CD4-positive, alpha-beta T cell (primary cell): ENCODE results near the gene OTOA. TPM values are rescaled to one million over a fixed set of nuclear protein-coding genes. Genes with fewer than 3 reads are reported as not detected.

ENCODE experiments used
- ATAC-seq: fragments of 200-7000 bp; cut with Tn5 transposase; one replicate; pipeline ENCODE4 v1.10.0; 2022; ENCODE audit warnings: mild to moderate bottlenecking; ENCODE audit not compliant: poor library complexity
- CTCF ChIA-PET: fragments of 350-600 bp; sonication (Branson Sonifier 250); formaldehyde crosslinking; loops from one replicate; lab custom pipeline; 2021; ENCODE audit warnings: antibody characterized with exemption, inconsistent platforms; lab: Charles Lee
- POLR2A ChIA-PET: fragments of 350-600 bp; sonication (Branson Sonifier 250); formaldehyde crosslinking; loops from one replicate; lab custom pipeline; 2021; ENCODE audit warnings: antibody characterized with exemption, inconsistent platforms; lab: Charles Lee
- DNase-seq, 14 experiments: peaks; one replicate each; pipeline ENCODE4 v3.0.0-alpha.2; 2013 to 2020; ENCODE audit warnings: mixed read lengths in 2 of 14
- H3K27ac ChIP-seq, 2 donors: one replicate each; pipeline versions ENCODE4 v1.5.1 to v1.7.0; 2013; ENCODE audit warnings: low read length in 2 of 2, low read depth in 1 of 2, mild to moderate bottlenecking in 1 of 2
- H3K27me3 ChIP-seq, 2 experiments: 1 replicate in 1 of 2; 2 replicates in 1 of 2; pipeline versions ENCODE4 v1.6.1 to v1.7.0; 2013; ENCODE audit warnings: low read length in 2 of 2, control low read depth in 1 of 2, mild to moderate bottlenecking in 1 of 2, moderate library complexity in 1 of 2; ENCODE audit not compliant: insufficient read depth in 2 of 2, control insufficient read depth in 1 of 2
- H3K36me3 ChIP-seq: one replicate; pipeline ENCODE4 v1.6.1; 2013; ENCODE audit warnings: low read length, control low read depth; ENCODE audit not compliant: insufficient read depth
- H3K4me1 ChIP-seq: one replicate; pipeline ENCODE4 v1.6.1; 2013; ENCODE audit warnings: low read length, control low read depth; ENCODE audit not compliant: insufficient read depth
- H3K4me3 ChIP-seq: one replicate; pipeline ENCODE4 v1.5.1; 2013; ENCODE audit warnings: mild to moderate bottlenecking, low read length, moderate library complexity
- H3K9me3 ChIP-seq, 2 experiments: 1 replicate in 1 of 2; 2 replicates in 1 of 2; pipeline versions ENCODE4 v1.6.1 to v1.7.0; 2013; ENCODE audit warnings: low read length in 2 of 2, mild to moderate bottlenecking in 2 of 2, control low read depth in 1 of 2, moderate library complexity in 1 of 2; ENCODE audit not compliant: control insufficient read depth in 1 of 2, insufficient read depth in 1 of 2
- H3K27ac Mint-ChIP-seq: one replicate; pipeline ENCODE4 v1.8.0; 2020; ENCODE audit warnings: mixed read lengths
- H3K27me3 Mint-ChIP-seq: one replicate; pipeline ENCODE4 v1.8.0; 2021; ENCODE audit warnings: mixed read lengths
- H3K36me3 Mint-ChIP-seq: one replicate; pipeline ENCODE4 v1.8.0; 2021; ENCODE audit warnings: low read depth, mixed read lengths
- H3K4me1 Mint-ChIP-seq: one replicate; pipeline ENCODE4 v1.8.0; 2021; ENCODE audit warnings: low read depth, mixed read lengths
- H3K4me3 Mint-ChIP-seq: one replicate; pipeline ENCODE4 v1.8.0; 2020; ENCODE audit warnings: mild to moderate bottlenecking, mixed read lengths
- H3K9me3 Mint-ChIP-seq: one replicate; pipeline ENCODE4 v1.8.0; 2020; ENCODE audit warnings: mixed read lengths
- CTCF ChIP-seq: fragments of 200-600 bp; IDR thresholded peaks from one replicate; pipeline ENCODE4 v1.8.0; 2022; ENCODE audit warnings: antibody characterized with exemption, mild to moderate bottlenecking
- intact Hi-C, 2 experiments: fragments of 100-400 bp; cut with DNase I in 1 of 2; cut with micrococcal nuclease in 1 of 2; formaldehyde crosslinking; loops; one replicate each; pipeline versions ENCODE4 v1.15.1 to v1.9.0; 2023 to 2025; cut with DNase I, micrococcal nuclease
- total RNA-seq, 174 experiments: library from RNA in 2 of 174; stranded (reverse) in 2 of 174; gene quantifications; one replicate each; pipeline ENCODE4 v1.2.3 and lab custom pipeline; 2021 to 2026

Gene OTOA
- total RNA-seq, 2 experiments from 2014 or later, result 0.19 TPM; not detected in 1

- Histone ChIP-seq H3K36me3 (peaks cover 17% of the 10 kb centered on the region), H3K9me3 (no peaks in the 10 kb centered on the region), H3K4me3 (no peak overlapping the region), H3K27ac (no peak overlapping the region), H3K27me3 (no peaks in the 10 kb centered on the region), H3K4me1 (peaks cover 26% of the 10 kb centered on the region)
- Mint-ChIP-seq H3K27ac (no peak overlapping the region), H3K27me3 (no peaks in the 10 kb centered on the region), H3K36me3 (peaks cover 32% of the 10 kb centered on the region), H3K4me1 (peaks cover 56% of the 10 kb centered on the region), H3K9me3 (no peaks in the 10 kb centered on the region), H3K4me3 (no peak overlapping the region)
- TF ChIP-seq CTCF, result no peak
- intact Hi-C loops, result loop anchor here (5.0 kb wide), 2 partner anchors 143 to 288 kb away; no protein-coding TSS in a partner anchor
- ChIA-PET POLR2A (no interaction called here), CTCF (interaction anchor here (0.7 to 0.9 kb wide), 2 partner anchors 49 to 61 kb away, joined by 3 read pairs; no protein-coding TSS in a partner anchor)
- no peak for DNase-seq
- ATAC-seq, result no peak
These were observed 4.6 kb upstream of the OTOA start for GRCh38 chr16:21659124-21659523.

- Mint-ChIP-seq H3K4me3 (no peak overlapping the region), H3K27ac (no peak overlapping the region), H3K4me1 (peaks cover 32% of the 10 kb centered on the region), H3K36me3 (no peaks in the 10 kb centered on the region), H3K27me3 (no peaks in the 10 kb centered on the region), H3K9me3 (no peaks in the 10 kb centered on the region)
- H3K9me3 ChIP-seq, result no peaks in the 10 kb centered on the region
- intact Hi-C loops, result no loop called here
- H3K27ac ChIP-seq, result no peak overlapping the region
- CTCF ChIA-PET, result interaction anchor here (1.7 kb wide), 1 partner anchor 44 kb away, joined by 8 read pairs; no protein-coding TSS in a partner anchor
- peaks cover 0 to 4% of the 10 kb centered on the region in 2 experiments for H3K27me3 ChIP-seq
- H3K36me3 ChIP-seq, result no peaks in the 10 kb centered on the region
- DNase-seq (no peak), ATAC-seq (no peak)
- no peak for TF ChIP-seq CTCF
- H3K4me1 ChIP-seq, result peaks cover 22% of the 10 kb centered on the region
- no peak overlapping the region for H3K4me3 ChIP-seq
- POLR2A ChIA-PET, result interaction anchor here (1.1 kb wide), 1 partner anchor 19 kb away, joined by 3 read pairs; no protein-coding TSS in a partner anchor
These were observed 1.2 kb downstream of the OTOA start for GRCh38 chr16:21664801-21665492.

- DNase-seq, result no peak
- Mint-ChIP-seq H3K36me3 (no peaks in the 10 kb centered on the region), H3K27me3 (peaks cover 4% of the 10 kb centered on the region), H3K4me1 (peaks cover 19% of the 10 kb centered on the region), H3K9me3 (no peaks in the 10 kb centered on the region), H3K27ac (no peak overlapping the region), H3K4me3 (no peak overlapping the region)
- Histone ChIP-seq H3K36me3 (no peaks in the 10 kb centered on the region), H3K27me3 (peaks cover 0 to 4% of the 10 kb centered on the region in 2 experiments), H3K4me1 (peaks cover 10% of the 10 kb centered on the region), H3K27ac (no peak overlapping the region), H3K9me3 (no peaks in the 10 kb centered on the region), H3K4me3 (no peak overlapping the region)
- TF ChIP-seq CTCF, result no peak
- intact Hi-C loops, result no loop called here
- ChIA-PET POLR2A (no interaction called here), CTCF (interaction anchor here (0.6 to 4.6 kb wide), 2 partner anchors 10 to 82 kb away, joined by 3 to 18 read pairs; no protein-coding TSS in a partner anchor)
- ATAC-seq, result no peak
These were observed 3.0 kb downstream of the OTOA start for GRCh38 chr16:21666772-21667171.
